Right cardiac atrium (tissue), 5 donors: ENCODE measurements around the gene FKBP6. TPM values are rescaled to one million over a fixed set of nuclear protein-coding genes. Genes with fewer than 3 reads are reported as not detected.
"Not testable (repeated sequence)": the region's sequence is repeated elsewhere in the genome, so short reads cannot be mapped to it uniquely, and the experiment has no call there.

ENCODE experiments used
- ATAC-seq, 2 donors: fragments of 200-7000 bp; cut with Tn5 transposase; one replicate each; pipeline versions ENCODE4 v1.8.0 to v1.9.1; 2020; ENCODE audit warnings: moderate library complexity in 2 of 2, mild to moderate bottlenecking in 1 of 2
- DNase-seq, 3 donors: peaks; one replicate each; pipeline ENCODE4 v3.0.0-alpha.2; 2020
- H3K27ac ChIP-seq: one replicate; pipeline ENCODE4 v1.5.1; 2013; ENCODE audit warnings: mild to moderate bottlenecking, low read length, control low read depth, moderate library complexity
- H3K27me3 ChIP-seq: one replicate; pipeline ENCODE4 v1.6.1; 2013; ENCODE audit not compliant: control insufficient read depth, insufficient read depth
- H3K4me1 ChIP-seq: one replicate; pipeline ENCODE4 v1.6.1; 2013; ENCODE audit warnings: low read length; ENCODE audit not compliant: control insufficient read depth, insufficient read depth
- H3K4me3 ChIP-seq: one replicate; pipeline ENCODE4 v1.5.1; 2013; ENCODE audit warnings: low read length, control low read depth
- H3K9me3 ChIP-seq: one replicate; pipeline ENCODE4 v1.6.1; 2013; ENCODE audit warnings: low read length; ENCODE audit not compliant: control insufficient read depth
- WGBS: extraction: QIAGEN DNeasy Blood & Tissue Kit; methylation state at CpG from one replicate; pipeline ENCODE4 v1.1.7; 2013; 5-methylcytosine and 5-hydroxymethylcytosine counted together
- intact Hi-C, 4 donors: fragments of 100-400 bp; cut with DNase I; formaldehyde crosslinking; loops; one replicate each; pipeline versions ENCODE4 v1.11.0 to v1.14.0; 2022 to 2023
- polyA plus RNA-seq: library from polyadenylated mRNA; stranded (reverse); fragments of 200-250 nt; gene quantifications from one replicate; pipeline ENCODE4 v1.2.3, GENCODE V29; 2013
- total RNA-seq, 4 donors: library from RNA; stranded (reverse); fragmentation: NEBNext Ultra II Directional; extraction: Animal tissue kit (Norgen Biotek cat#: 25700); gene quantifications; one replicate each; pipeline ENCODE4 v1.2.1, GENCODE V29; 2021
- donor health status: healthy with polysubstance abuse.
- donor health status: DM: no; HTN: yes; CAD: no.
- donor health status: DM: no; HTN: no; CAD: no.
- donor health status: DM: no; HTN: yes; CAD: no; lungs with severe emphysema.
- donor health status: DM: yes; HTN: yes; CAD: no.

The FKBP6 gene
- total and polyA plus RNA-seq, 5 donors, result not detected

DNA sequence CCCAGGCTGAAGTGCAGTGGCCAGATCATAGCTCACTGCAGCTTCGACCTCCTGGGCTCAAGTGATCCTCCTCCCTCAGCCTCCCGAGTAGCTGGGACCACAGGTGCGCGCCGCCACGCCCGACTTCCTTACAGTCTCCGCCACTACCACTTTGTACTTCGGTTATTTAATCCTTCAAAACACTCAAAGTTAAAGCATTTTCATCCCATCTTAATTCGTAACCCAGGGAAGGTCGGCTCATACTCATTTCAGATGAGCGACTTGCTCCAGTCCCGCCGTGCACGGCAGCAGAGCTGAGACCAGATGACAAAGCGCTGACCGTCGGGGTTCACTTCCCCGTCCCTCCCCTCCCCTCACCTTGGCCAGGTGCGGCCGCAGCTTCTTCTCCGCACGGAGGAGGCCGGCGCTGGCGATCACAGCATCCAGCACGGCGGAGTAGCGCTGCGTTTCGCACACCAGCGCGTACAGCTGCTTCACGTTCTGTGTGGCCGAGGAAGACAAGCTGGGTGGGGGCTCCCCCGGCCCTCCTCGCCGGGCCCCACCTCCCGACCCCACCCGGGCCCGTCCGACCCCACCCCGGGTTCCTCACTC is 19.8 kb upstream of the FKBP6 start:
- H3K27me3 ChIP-seq, result no peaks in the 10 kb centered on the region
- no peaks in the 10 kb centered on the region for H3K9me3 ChIP-seq
- DNase-seq, result no peak
- peak overlapping the region; percentile 58 for H3K4me3 ChIP-seq
- 16% methylated on average over 43 of the region's 43 CpGs for WGBS
- no peak overlapping the region for H3K27ac ChIP-seq
- H3K4me1 ChIP-seq, result peaks cover 3% of the 10 kb centered on the region
- intact Hi-C loops, result no loop called here
- peak; percentile 49 to 52 for ATAC-seq

DNA sequence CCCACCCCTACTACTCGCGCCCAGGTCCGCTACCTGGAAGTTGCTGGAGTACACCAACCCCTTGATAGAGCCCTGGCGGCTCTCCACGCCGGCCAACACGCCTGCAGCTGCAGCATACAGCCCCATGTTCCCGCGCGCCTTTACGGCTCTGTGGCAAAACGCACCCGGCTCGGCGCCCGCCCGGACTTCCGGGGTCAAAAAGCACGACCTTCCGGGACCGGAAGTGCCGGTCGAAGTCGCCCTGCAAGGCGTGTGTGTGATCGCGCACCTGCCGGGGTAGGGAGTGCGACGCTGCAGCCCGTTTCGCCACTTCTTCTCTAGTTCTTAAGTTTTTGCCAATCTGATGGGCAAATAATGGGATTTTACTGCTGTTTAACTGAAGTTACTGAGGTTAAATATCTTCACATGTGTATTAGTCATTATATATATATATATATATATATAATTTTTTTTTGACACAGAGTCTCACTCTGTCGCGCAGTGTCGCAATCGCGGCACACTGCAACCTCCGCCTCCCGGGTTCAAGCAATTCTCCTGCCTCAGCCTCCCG is 19.2 kb upstream of the FKBP6 start, which contains the start of gene NSUN5:
Gene NSUN5 (minus strand): TSS at position 162 of the 550 bp plus-strand sequence. CDS start 36 bp downstream, at position 126.
- Histone ChIP-seq H3K9me3 (no peaks in the 10 kb centered on the region), H3K27ac (peak within 1 kb of the TSS; percentile 14), H3K4me3 (peak within 1 kb of the TSS; percentile 58), H3K4me1 (peaks cover 3% of the 10 kb centered on the region), H3K27me3 (no peaks in the 10 kb centered on the region)
- intact Hi-C loops, result no loop called here
- 13% methylated on average over 40 of the region's 40 CpGs for WGBS
- ATAC-seq (peak; percentile 90 to 93), DNase-seq (peak; percentile 90 to 95 (median 95))

DNA sequence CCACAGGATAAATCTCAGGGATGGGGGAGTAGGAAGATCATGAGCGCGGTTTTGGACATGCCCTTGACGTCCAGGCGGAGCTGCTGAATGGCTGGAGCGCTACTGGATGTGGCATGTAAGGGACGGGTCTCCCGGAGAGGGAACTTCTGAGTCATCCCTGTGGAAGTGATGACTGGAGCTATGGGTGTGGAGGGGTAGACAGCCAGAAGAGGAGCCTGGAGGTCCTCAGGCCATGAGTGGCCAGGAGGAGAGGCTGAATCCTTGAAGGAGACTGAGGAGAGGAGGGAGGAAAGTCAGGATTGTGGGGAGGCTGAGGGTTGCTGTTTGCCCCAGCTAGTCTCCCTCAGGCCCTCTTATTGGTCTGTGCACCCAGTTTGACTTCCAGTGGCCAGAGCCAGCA is 16.5 kb upstream of the FKBP6 start:
- 80% methylated on average over 7 of the region's 7 CpGs for WGBS

DNA sequence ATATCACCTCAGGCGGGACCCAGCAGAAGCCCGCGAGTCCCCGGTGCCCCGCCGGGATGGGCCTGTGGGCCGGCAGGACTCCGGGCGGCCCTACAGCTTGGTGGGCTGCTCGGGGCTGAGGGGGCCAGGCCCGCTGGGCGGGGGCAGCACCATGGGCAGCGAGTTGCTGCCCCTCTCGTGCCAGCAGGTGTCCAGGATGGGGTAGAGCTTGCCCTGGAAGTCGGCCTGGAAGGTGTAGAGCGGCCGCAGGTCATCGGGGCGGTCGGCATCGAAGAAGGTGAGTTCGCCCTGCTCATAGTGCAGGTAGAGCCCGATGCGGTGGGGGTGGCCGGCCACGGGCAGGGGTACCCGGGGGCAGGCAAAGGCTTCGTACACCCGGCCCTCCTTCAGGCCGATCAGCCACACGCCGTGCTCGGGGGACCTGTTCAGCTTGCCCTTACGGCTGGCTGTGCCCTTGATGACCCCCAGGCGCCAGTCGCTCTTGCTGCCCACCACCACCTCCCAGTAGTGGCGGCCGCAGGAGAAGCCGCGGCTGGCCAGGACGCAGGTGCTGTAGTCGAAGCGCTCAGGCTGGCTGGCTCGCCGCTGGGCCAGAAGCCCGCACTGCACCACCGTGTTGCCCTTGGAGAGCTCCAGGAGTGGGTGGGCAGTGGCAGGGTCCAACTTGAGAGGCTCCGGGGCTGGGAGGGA is 15.0 kb upstream of the FKBP6 start:
- Histone ChIP-seq H3K27me3 (no peaks in the 10 kb centered on the region), H3K4me1 (peaks cover 3% of the 10 kb centered on the region), H3K9me3 (no peaks in the 10 kb centered on the region), H3K4me3 (no peak overlapping the region), H3K27ac (no peak overlapping the region)
- ATAC-seq, result no peak
- no peak for DNase-seq
- intact Hi-C loops, result no loop called here
- WGBS, result 90% methylated on average over 48 of the region's 48 CpGs

More for the DNA sequence above, 16.5 kb upstream of the FKBP6 start:
- ATAC-seq, H3K27ac ChIP-seq, DNase-seq, intact Hi-C loops, H3K27me3 ChIP-seq, H3K4me1 ChIP-seq, H3K4me3 ChIP-seq, H3K9me3 ChIP-seq: not testable (repeated sequence)

DNA sequence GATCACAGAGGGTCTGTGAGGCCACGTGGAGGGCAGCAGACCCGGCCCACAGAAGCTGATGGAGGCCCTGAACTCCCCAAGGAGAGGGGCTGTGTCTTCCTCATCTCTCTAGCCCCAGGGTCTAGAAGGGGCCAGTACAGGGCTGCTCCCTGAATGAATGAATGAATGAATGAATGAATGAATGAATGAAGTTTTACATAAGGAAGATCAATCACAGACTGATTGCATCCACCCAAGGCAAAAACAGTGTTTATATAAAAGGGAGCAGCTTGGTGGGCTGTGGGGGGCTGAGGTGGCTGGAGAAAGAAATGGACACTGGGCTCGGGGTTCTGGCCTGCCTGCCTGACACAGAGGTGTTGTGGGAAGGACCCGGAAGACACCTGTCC is 14.4 kb upstream of the FKBP6 start:
- WGBS, result 71% methylated on average over 4 of the region's 4 CpGs
- Histone ChIP-seq H3K27me3 (no peaks in the 10 kb centered on the region), H3K9me3 (no peaks in the 10 kb centered on the region), H3K4me1 (peaks cover 3% of the 10 kb centered on the region), H3K4me3 (no peak overlapping the region), H3K27ac (no peak overlapping the region)
- ATAC-seq, result no peak
- DNase-seq, result no peak
- intact Hi-C loops, result no loop called here

DNA sequence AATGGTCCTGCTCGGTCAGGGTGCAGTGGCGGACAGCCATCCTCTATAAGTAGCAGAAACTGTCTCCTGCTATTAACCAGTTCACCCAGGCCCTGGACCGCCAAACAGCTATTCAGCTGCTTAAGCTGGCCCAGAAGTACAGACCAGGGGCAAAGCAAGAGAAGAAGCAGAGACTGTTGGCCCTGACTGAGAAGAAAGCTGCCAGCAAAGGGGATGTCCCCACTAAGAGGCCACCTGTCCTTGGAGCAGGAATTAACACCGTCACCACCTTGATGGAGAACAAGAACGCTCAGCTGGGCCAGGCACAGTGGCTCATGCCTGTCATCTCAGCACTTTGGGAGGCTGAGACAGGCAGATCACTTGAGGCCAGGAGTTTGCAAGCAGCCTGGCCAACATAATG is 13.7 kb upstream of the FKBP6 start:
- H3K4me1 ChIP-seq, result peaks cover under 1% of the 10 kb centered on the region
- H3K27ac ChIP-seq, result no peak overlapping the region
- H3K4me3 ChIP-seq, result no peak overlapping the region
- ATAC-seq, result no peak
- DNase-seq, result no peak
- H3K27me3 ChIP-seq, result no peaks in the 10 kb centered on the region
- no peaks in the 10 kb centered on the region for H3K9me3 ChIP-seq
- WGBS, result 82% methylated on average over 5 of the region's 5 CpGs
- intact Hi-C loops, result no loop called here

DNA sequence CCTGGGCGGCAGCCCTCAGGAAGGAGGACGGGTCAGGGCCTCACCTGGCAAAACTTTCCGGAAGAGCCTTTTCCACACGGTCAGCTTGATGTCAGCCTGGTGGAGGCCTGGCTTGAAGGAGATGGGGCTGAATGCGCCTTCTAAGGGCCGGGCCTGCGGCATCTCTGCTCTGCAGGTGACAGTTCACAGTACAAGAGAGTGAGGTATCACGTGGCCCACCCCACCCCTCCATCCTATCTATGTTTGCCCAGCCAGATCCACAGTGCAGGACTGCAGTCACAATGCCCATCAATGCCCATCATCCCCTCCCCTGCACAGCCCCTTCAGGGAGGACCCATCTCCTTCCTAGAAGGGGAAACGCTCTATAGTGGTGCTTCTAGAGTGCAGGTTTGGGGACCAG is 11.4 kb upstream of the FKBP6 start:
- no peak overlapping the region for H3K4me3 ChIP-seq
- WGBS, result 87% methylated on average over 9 of the region's 9 CpGs
- H3K27ac ChIP-seq, result no peak overlapping the region
- no peak for ATAC-seq
- DNase-seq, result no peak
- intact Hi-C loops, result no loop called here
- H3K9me3 ChIP-seq, result no peaks in the 10 kb centered on the region
- H3K27me3 ChIP-seq, result no peaks in the 10 kb centered on the region
- H3K4me1 ChIP-seq, result no peaks in the 10 kb centered on the region

DNA sequence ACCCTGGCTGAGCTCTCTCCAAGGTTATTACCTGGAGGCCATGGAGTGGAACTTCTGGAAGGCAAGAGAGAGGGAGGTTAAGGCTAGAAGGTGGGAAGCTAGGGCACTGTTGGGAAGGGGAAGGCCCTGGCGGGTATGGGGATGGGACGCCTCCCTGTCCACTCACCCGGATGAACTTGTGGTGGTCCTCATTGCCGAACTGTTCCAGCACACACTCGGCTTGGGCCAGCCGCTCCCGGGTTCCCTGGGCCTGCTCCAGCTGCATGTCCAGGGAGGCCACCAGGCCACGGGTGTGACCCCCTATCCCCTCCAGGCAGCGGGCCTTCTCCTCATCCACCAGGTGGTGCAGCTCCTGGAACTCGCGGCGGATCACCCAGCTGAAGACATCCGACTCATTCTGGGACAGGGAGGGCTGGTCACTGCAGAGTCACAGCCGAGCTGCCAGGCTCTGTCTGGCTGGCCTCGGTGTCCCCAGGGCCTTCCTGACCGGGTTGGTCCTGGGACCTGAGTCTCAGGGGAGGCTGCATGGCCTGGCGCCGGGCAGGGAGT is 9.2 kb upstream of the FKBP6 start:
- H3K27ac ChIP-seq, intact Hi-C loops, H3K4me1 ChIP-seq, H3K27me3 ChIP-seq, H3K4me3 ChIP-seq, DNase-seq, H3K9me3 ChIP-seq: not testable (repeated sequence)
- peak; percentile 12 to 19 for ATAC-seq
- WGBS, result 78% methylated on average over 18 of the region's 18 CpGs

DNA sequence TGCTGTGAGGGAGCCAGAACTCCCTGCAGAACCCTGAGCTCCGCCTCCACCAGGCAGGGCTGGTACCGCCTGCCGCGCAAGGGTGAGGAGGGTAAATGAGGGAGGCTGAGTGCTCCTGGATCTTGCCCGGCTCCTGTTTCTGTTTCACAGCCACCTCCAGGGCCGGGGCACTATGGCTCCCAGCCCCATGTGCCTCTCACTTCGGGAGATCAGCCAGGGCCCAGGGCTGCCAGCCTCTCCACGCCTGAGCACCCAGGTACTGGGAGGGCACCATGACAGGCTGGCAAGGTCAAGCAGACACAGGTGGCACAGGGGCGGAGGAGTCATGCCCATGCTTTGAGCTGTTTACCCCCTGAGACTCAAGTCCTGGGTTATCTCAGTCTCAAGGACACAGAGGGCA is 8.4 kb upstream of the FKBP6 start:
- intact Hi-C loops, H3K27ac ChIP-seq, H3K4me3 ChIP-seq, H3K27me3 ChIP-seq, H3K9me3 ChIP-seq, DNase-seq, H3K4me1 ChIP-seq: not testable (repeated sequence)
- ATAC-seq, result peak in 1 of 2 donors; percentile 28
- 80% methylated on average over 9 of the region's 9 CpGs for WGBS

DNA sequence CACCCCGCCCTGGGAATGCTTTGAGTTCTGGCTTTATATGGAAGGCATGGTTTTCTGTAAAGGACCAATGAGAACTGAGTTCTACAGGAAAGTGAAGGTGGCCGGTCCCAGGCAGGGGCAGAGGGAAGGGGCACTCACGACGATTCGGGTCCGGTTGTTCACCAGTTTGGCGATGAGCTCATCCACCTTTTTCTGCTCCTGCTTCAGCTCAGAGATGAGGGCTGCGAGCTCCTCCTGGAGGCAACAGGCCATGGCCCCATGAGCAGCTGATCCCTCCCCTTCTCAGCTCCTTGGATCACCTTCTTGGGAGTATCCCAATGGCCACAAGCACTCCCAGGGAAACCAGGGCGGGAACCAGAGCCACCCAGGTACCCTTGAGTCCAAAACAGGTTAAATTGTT is 8.0 kb upstream of the FKBP6 start:
- H3K27me3 ChIP-seq, H3K4me3 ChIP-seq, DNase-seq, intact Hi-C loops, H3K9me3 ChIP-seq, H3K4me1 ChIP-seq, H3K27ac ChIP-seq, ATAC-seq: not testable (repeated sequence)
- 75% methylated on average over 9 of the region's 9 CpGs for WGBS

DNA sequence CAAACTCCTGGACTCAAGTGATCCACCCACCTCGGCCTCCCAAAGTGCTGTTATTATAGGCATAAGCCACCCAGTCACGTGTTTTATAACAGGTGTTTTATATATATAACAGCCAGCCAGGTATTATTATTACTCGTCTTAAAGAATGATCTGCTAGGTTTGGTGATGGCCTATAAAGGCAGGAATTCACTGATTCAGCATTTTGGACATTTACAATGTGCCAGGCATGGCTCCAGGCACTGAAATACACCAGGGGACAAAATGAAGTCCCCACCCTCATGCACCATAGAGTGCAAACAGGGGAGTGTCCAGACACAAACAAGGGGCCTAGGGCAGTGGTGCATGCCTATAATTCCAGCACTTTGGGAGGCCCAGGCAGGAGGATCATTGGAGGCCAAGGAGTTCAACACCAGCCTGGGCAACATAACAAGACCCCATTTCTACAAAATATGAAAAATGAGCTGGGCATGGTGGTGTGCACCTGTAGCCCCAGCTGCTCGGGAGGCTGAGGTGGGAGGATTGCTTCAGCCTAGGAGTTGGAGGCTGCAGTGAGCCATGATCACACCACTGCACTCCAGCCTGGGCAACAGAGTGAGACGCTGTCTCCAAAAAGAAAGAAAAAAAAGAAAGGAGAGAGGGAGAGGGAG is 4.4 kb upstream of the FKBP6 start:
- H3K27me3 ChIP-seq, intact Hi-C loops, H3K9me3 ChIP-seq, H3K27ac ChIP-seq, ATAC-seq, H3K4me1 ChIP-seq, DNase-seq, H3K4me3 ChIP-seq: not testable (repeated sequence)
- WGBS, result 76% methylated on average over 5 of the region's 5 CpGs
